GM21723 (cell line): ENCODE results near the gene PIK3C2G.

Source experiments
- ATAC-seq: cut with Tn5 transposase; IDR thresholded peaks from one replicate; pipeline ENCODE4 v1.9.1; 2021; ENCODE audit warnings: mild to moderate bottlenecking, moderate library complexity; ENCODE audit not compliant: unreplicated experiment

The PIK3C2G gene

DNA sequence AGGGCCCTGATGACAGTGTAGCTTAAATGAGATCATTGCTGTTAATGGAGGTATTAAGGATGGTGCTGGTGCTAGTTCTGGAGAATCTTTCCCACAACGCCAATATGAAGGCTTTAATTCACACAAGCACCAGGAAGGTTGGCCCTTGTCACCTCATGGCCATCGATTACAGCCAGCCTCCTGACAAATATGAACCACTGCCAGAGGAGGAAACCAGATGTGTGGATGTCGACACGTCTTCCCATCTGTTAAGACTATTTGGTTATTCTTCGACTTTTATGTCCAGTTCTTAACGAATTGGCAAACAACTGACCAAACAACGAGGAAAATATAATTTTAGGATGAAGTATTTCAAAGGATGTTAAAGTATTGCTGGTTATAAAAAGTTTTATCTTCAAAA is 79.5 kb downstream of the PIK3C2G start:
- no peak for ATAC-seq

GRCh38 chr12:18343708-18344107 is 82.4 kb downstream of the PIK3C2G start:
- no peak for ATAC-seq

- no peak for ATAC-seq
Observed at GRCh38 chr12:18345021-18345735, 83.9 kb downstream of the PIK3C2G start.

DNA sequence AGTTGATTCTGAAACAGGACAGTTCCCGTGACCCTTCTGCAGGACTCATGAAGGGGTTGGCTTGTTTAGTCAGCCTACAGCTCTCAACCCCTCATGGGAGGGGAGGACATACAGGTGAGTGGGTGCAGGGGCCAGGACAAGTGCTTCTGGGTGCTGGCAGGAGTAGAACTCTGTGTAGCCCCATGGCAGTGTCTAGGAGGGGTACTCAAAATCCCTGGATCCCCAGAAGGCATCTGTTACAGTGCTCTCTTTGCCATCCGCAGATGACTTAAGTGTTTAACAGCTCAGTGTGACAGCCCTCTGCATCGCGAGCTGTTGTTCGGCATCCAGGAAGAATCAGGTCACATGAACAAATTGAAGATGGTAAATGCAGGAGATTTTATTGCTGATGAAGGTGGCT is 91.0 kb downstream of the PIK3C2G start:
- no peak for ATAC-seq

GRCh38 chr12:18355429-18355828 is 94.1 kb downstream of the PIK3C2G start:
- ATAC-seq = no peak

- no peak for ATAC-seq
Observed at GRCh38 chr12:18358077-18358476, 96.8 kb downstream of the PIK3C2G start.

- no peak for ATAC-seq
Observed at GRCh38 chr12:18358930-18359329, 97.6 kb downstream of the PIK3C2G start.

DNA sequence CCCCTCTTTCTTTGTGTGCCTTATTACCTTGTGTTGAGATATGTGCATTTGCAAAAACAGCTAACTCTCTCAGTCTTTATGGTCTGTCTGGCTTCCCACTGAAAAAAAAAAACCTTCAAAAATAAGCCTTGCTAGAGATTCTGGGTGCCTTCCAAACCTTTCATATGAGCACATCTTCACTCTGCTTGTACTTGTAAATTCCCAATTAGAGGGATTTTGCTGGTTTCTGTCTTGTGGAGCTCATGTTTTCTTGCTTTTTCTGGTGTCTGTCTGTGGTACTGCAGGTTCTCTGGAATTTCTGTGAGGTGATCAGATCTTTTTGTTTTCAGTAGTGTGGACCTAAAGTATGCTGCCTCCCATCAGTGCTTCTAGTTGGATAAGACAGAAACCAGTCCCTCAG is 100.1 kb downstream of the PIK3C2G start:
- no peak for ATAC-seq

GRCh38 chr12:18363321-18363720 is 102.0 kb downstream of the PIK3C2G start:
- ATAC-seq = no peak

DNA sequence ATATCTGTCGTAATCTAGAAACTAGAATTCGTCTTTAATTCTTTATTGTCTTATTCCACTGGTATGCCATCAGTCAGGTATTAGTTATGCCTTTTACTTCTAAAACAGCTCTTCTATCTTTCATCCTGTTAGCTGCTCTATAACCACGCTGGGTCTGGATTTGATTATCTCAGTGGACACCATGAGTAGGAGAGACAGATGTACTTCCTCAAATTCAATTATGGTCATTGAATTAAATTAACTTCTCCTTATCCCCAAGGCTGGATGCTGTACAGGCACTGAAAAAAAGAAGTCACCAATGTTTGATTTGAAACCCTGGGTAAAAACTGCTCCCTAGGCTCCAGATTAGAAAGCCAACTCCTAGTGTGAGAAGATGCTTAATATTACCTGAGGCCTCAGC is 107.3 kb downstream of the PIK3C2G start:
- no peak for ATAC-seq

GRCh38 chr12:18373181-18373580 is 111.9 kb downstream of the PIK3C2G start:
- ATAC-seq = no peak

DNA sequence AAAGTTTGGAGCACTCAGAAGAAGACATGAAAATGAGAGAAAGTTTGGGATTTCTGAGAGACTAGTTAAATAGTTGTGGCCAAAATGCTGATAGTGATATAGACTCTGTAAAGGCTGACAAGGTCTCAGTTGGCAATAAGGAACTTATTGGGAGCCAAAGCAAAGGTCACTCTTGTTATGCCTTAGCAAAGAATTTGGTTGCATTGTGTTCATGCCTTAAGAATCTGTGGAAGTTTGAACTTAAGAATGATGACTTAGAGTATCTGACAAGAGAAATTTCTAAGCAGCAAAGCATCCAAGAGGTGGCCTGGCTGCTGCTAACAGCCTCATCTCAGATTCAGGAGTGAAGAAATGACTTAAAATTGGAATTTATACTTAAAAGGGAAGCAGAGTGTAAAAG is 113.8 kb downstream of the PIK3C2G start:
- ATAC-seq = no peak

DNA sequence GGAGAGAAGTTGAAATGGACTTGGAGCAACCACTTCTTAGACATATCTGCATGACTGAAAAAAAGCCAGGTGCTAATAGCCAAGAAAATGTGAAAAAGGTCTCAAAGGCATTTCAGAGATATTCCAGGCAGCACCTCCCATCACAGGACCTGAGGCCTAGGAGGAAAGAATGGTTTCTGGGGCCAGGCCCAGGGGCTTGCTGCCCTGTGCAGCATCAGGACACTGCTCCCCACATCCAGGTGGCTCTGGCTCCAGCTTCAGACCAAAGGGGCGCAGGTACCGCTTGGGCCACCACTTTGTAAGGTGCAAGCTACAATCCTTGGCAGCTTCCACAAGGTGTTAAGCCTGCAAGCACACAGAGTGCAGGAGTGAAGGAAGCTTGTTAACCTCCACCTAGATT is 114.3 kb downstream of the PIK3C2G start:
- ATAC-seq = no peak

DNA sequence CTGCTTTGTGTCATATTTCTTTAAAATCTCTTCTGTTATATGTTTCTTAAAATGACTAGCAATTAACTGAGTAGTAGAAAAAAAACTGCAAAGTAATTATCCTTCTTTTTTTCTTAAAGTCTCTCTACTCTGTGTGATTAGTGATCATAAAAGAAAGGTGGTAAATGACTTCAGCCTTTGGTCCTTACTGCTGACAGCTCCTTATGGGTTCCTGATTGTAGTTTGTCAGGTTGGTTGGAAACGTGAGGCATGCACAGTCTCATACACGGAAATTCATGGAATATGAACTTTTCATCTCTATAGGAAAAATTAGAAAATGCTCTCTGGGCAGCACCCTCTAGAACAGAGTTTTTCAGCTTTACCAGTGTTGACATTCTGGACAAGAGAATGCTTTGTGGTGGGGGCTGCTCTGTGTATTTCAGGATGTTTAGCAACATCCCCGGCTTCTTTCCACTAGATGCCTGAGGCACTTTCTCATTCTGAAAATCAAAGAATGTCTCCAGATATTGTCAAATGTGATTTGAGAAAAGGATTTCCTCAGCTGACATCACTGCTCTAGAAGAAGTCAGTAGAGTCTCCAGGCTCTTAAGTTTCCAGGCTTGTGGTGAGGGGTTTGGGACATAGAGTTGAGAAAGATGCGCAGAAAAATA is 121.0 kb downstream of the PIK3C2G start:
- ATAC-seq = no peak

DNA sequence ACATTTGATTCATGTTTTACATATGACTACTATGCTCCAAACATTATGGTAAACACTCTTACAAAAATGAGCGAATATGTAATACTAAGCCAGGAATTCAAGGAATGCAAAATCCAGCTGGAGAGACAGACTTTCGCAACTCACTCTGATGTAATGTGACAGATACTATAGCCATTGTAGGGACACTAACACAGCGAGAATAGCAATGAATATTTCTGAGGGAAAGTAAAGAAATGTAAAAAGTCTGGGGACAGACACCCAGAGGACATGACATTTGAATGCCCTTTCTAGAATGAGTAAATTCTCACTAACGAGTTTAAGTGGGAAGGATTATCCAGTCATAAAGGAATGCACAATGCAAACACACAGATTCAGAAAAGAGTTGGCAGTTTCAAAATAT is 121.9 kb downstream of the PIK3C2G start:
- ATAC-seq = no peak

GRCh38 chr12:18387706-18388105 is 126.4 kb downstream of the PIK3C2G start:
- ATAC-seq = no peak

DNA sequence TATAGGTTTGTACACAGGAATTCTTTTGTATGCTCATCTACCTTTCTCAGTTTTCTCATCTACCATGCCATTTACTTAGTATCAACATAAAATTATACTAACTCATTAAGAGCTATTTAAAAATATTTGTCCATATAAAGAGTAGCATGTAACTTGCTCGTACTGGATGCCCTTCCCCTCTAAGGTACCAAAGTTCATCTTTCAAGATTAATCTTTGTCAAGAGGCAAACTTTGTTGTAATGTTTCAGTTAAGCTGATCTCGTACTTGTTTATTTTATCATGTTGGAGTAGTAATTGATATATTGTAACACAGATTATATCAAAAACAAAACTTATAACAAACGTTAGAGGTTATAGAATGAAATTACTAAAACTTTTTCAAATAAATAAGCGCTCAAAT is 128.5 kb downstream of the PIK3C2G start:
- ATAC-seq = no peak

- ATAC-seq = no peak
Observed at GRCh38 chr12:18391151-18391550, 129.8 kb downstream of the PIK3C2G start.

DNA sequence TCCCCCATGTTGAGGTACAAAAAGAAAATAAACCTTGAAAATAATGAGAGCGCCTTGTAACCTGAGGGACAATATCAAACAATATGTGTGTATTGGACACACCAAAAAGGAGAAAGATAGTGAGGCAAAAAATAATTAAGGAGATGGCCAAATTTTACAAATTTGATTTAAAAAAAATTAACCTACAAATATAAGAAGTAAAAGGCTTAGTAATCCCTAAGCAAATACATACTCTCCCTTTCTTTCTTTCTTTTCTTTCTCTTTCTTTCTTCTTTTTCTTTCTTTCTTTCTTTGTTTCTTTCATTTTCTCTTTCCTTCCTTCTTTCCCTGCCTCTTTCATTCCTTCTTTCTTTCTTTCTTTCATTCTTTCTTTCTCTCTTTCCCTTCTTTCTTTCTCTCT is 133.4 kb downstream of the PIK3C2G start:
- ATAC-seq = no peak

DNA sequence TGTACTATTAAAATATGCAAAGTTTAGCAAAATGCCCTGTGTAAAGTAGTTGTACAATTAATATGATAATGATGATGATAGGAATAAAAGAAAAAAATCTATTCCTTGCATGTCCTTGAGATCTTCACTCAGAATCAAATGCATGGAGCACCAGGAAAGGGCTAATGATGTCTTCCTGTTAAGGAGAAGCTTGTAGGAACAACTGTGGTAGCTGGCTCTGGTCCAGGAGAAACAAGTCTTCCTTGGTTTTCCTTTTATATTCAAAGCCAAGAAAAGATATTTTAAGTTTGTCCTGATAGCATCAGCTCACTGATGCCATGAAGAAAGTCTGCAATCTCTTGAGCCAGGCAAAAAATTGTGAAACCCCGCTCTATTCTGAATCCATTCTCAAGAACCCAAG is 138.9 kb downstream of the PIK3C2G start:
- no peak for ATAC-seq

DNA sequence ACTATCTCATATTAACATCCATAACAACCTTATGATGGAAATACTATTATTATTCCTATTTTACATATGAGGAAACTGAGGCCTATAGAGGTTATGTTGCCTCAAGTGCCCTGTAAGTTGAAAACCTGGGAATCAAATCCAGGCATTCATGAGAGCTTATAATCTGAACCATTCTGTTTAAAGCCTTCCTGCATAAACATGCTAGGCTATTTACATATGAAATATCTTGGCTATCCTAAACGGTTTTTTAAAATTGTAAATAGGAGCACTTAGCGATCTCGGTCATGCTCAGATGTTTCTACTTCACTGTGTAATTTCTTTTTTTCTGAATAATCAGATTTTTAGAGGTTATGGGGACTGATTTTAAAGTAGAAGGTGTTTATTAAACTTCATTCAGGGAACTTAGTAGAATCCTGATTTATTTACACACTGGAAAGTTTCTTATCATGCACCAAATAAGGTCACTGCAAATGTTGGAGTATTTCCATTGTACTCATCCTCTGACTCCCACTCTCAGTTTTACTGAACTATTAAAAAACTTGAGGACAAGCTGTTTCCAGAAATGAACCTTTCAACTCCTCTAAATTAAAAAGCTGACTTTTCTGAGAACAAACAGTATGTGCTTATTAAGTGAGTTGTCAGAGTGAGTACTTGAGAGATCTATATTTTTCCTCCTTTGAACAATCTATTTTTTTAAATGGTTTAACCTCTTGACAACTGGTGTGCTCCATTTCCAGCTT is 141.7 kb downstream of the PIK3C2G start:
- no peak for ATAC-seq

DNA sequence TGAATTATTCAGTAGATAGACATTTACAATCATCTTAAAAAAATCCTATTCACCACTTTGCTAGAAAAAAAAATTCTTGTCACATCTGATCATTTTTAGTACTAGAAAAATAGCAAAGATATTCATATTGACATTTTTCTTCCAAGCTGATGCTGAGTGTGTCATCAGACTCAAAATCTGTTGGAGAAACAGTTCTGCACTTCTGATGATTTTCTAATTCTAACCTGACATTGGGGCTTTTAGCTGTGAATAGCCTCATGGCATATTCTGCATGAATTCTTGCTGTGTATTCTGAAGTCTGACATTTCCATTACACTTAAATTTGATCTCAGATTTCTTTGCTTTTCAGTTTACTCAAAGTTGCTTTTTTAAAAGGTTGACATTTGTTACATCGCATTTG is 150.1 kb downstream of the PIK3C2G start:
- no peak for ATAC-seq
